ENCODE data around the gene KATNB1.

GRCh38 chr16:57757883-57758282 lies 22.3 kb downstream of the KATNB1 start:
- no peak for TF ChIP-seq EZH2 (IDR thresholded peaks at IDR 0.05)
- TF ChIP-seq CTCF (IDR thresholded peaks at IDR 0.05): no peak
- TF ChIP-seq EZH2phosphoT487 (IDR thresholded peaks at IDR 0.05): no peak

All from neural progenitor cell (in vitro differentiated cells).